ENCODE measurements around the gene RIC3.
"Not testable (repeated sequence)": the region's sequence is repeated elsewhere in the genome, so short reads cannot be mapped to it uniquely, and the experiment has no call there.

RIC3 gene

DNA sequence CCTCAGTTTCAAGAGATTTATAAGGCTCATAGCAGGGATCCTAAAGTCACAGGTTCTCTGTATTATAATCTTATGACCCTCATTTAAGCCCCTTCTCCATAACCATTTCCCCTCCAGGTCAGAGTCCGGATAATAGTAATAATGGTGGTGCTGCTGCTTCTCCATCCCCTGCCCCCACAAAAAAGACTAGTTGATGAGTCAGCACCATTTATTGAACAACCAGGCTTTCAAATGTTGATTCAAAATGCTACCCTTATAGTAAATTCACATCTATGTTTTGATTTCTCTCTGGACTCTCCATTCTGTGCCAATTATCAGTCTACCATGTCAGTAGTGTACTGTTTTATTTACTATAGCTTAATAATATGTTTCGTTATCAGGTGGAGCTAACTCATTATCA is 17.6 kb upstream of the RIC3 start:
- FAIRE-seq, result no peak

DNA sequence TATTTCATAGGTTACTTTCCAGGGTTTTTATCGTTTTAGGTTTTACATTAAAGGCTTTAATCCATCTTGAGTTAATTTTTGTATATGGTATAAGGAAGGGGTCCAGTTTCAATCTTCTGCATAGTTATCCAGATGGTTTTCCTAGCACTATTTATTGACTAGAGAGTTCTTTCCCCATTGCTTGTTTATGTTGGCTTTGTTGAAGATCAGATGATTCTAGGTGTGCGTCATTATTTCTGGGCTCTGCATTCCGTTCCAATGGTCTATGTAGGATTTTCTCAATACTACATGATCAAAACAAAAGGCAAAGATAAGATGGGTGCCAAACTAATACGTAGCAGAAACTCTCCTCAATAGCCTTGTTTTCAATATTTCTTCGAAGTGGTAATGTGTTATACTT is 14.3 kb upstream of the RIC3 start:
- FAIRE-seq, result no peak

DNA sequence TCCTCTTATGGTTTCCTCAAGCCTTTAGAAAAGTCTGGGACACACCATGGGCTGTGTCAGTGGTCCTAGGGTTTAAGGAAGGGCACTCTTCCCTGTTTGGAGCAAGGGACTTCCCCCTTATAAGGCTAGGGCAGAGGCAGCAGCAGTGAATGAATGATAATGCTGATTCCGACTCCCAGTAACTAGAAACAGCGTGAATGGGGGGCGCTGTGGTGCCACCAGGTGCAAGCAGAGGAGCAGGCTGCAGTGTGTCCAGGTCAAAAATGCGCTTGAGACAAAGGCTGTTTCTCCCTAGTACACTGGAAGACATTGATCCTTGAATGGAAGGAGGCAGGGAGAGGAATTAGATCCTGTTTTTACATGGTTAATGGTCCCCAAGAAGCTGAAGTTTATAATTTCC is 11.6 kb upstream of the RIC3 start:
- FAIRE-seq, result no peak

DNA sequence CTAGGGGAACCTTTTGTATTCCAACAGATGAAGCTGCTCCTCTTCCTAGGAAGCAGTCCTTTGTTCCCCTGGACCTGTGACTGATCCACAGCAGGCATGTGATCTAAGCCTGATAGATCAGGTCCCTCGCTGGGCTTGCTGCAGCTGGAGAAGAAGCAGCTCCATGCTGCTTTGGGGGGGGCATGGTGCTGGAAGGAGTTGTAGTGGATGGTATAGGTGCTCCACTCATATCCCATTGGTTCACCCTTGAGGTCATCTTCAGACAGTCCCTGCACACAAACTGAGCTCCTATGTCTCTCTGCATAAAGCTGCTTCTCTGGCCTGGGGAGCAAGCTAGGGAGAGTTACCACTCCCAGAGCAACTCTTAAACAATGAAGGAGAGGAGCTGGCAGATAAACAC is 9.5 kb upstream of the RIC3 start:
- no peak for FAIRE-seq

DNA sequence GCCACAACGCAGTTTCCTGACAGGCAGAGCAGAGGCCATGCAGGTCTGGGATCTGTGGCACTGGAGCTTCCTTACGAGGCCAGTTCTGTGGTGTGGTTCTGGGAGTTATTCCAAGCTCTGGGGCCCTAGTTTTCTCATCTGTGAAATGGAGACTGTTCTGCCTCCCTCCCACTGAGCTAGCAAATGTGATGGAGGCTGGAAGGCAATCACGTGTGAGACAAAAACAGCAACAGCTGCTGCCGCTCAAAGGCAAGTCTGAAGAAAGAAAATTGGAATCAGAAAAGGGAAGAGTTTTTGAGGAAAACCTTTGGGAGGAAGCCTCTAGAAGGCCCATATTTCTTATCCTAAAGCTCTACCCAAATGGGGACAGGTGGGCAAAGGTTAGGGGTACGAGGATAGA is 8.3 kb upstream of the RIC3 start:
- FAIRE-seq, result no peak

DNA sequence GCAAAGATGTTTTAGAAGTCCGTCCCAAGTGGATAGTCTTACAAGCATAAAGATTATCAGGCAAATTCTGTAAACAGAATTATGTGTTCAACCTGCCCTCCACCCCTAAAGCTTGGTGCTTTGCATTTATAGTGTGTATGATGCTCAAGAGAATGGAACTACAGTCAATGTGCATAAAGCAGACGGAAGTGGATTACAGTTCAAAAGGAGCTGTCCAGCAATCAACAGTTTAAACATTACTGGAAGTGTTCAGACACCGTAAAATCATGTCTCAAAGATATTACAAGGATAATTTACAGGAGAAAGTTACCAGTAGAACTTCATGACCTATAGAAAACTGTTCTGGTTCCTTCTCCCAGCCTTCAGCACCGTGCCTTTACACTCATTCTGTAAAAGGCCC is 1.0 kb downstream of the RIC3 start:
- no peak for FAIRE-seq

DNA sequence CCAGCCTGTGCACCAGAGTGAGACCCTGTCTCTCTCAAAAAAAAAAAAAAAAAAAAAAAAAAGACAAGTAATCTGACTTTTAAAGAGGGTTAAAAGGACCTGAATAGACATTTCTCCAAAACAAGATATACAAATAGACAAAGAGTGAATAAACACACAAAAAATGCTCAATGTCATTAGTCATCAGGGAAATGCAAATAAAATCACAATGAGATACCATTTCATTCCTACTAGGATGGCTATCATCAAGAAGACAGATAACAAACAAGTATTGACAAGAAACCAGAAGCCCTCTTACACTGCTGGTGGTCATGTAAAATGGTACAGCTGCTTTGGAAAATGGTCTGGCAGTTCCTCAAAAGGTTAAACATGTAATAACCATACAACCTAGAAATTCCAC is 4.1 kb downstream of the RIC3 start:
- no peak for FAIRE-seq

DNA sequence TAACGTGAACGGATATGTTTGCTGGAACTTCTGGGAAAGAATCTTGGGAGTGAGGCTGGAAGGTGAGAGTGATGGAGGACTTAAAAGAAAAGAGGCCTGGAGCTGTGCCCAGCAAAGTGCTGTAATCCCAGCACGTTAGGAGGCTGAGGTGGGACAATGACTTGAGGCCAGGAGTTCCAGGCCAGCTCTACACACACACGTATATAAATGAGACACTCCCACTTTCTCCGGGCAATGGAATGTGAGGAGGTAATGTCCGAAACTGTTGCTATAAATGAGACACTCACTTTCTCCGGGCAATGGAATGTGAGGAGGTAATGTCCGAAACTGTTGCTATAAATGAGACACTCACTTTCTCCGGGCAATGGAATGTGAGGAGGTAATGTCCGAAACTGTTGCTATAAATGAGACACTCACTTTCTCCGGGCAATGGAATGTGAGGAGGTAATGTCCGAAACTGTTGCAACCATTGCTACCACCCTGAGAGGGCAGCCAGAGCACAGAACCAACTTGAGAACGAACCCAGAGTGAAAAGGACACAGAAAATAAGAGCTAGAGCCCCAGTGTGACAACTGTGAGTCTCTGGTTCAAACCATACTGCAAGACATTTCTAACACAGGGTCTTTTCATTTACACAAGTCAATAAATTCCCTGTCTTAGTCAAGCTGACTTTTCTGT is 7.1 kb downstream of the RIC3 start:
- not testable (repeated sequence) for FAIRE-seq

DNA sequence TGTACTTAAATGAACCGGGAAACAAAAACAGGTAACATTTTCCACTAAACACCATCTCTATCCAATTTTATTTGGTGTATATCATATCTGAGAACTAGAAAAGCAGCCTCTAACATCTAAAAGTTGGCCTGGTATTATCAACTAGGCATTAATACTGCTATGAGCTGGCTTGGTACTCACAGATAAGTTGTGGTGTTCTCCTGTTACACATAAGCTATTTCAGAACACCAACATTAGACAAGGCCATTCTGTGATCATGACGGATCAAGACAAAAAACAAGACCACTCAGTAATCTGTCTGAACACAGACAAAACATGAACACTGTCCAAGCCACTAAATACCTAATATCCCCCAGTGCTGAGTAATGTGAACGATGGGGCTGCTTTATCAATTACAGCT is 11.9 kb downstream of the RIC3 start:
- FAIRE-seq, result no peak

DNA sequence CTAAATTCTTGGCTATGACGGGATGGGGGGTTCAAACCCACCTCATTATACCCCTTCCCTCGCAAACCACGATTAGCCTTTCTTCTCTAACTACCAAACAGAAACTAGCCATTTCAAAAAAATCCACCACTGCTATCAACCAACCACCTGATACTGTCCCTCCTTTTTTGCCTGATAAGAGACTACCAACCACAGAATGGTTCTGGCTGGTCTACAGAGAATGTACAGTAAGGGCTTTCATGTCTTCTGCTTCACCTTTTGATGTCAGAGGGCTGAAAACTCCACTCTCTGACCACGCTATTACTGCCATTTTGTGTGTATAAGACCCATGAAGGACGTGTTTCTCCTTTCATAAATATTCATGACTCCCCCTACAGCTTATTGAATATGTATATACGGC is 19.1 kb downstream of the RIC3 start:
- FAIRE-seq, result no peak

DNA sequence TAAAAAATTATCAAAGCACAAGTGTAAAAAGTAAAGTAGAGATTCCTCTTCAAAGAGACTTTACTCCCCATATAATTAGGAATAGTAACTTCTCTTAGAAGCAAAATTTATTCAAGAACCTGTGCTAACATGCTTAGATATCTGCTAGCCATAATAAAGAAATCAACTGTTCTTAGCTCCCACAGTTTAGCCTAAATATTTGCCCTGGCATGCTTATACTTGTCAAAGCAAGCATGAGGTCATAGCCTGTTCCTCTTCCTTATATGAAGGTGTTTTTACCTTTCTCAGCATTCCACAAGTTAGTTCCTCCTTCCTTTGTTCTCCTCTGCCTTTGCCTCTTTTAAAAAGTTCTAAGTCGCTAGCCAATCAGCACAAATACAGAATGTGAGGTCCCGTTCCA is 30.3 kb downstream of the RIC3 start:
- no peak for FAIRE-seq

DNA sequence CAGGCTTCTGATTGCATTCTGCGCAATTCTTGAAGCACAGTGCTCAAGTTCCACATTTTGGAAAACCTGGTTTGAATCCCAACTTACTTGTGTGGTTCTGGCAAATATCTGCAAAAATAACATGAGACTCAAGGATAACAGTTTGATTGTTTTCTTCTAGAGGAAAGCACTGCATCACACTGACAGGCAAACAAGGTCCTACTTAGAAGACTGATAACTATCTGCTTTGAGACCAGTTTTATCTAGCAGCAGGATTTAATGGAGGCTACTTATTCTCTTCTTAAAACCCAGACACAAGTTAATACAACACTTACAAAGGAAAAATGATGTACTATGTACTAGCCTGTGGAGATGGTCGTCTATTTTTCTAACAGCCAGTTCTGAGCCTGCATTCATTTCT is 41.4 kb downstream of the RIC3 start:
- no peak for FAIRE-seq

DNA sequence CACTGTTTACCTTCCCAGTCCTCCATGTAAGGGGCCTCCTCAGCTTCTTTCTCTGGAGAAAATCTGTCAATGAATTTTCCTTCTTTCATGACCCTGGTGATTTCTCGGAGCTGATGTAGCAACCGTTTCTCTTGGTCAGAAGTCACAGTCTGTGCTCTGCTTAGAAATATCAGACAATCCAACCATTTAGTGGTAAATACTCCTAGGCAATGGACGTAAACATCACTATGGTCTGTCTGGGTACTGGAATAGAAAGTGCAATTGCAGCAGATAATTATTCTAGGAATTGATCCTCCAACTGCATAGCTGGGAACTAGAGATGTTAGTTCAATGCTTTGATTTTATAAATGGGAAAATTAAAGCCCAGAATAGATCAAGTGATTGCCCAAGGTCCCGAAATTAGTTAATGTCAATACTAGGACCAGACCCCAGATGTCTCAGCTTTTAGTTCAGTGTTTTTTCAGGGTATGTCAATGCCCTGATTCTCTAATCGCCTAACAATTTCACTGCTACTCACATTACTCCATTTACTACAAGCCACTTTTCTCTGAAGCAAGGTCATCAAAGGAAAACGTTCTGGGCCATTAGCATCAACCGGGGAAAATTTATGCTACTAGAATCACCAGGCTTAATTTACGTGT is 42.1 kb downstream of the RIC3 start:
- FAIRE-seq, result no peak

DNA sequence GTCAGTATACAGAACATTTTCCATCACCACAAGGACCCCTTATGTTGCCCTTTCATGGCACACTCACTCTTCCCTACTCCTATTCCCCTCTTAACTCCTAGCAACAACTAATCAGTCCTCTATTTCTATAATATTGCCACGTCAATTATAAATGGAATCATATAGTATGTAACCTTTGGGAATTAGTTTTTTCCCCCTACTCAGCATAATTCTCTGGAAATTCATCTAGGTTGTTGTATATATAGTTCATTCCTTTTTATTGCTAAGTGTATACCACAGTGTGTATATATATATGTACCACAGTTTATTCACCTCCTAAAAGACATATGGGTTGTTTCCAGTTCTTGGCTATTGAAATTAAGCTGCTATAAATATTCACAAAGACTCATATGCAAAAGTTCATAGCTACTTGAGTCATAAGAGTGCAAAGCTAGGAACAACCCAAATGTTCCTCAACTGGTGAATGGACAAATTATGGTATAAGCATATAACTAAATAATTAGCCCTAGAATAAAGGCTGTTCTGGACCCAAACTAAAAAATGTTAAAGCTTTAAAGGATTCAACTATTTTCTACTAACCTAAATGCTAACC is 46.6 kb downstream of the RIC3 start:
- FAIRE-seq, result no peak

DNA sequence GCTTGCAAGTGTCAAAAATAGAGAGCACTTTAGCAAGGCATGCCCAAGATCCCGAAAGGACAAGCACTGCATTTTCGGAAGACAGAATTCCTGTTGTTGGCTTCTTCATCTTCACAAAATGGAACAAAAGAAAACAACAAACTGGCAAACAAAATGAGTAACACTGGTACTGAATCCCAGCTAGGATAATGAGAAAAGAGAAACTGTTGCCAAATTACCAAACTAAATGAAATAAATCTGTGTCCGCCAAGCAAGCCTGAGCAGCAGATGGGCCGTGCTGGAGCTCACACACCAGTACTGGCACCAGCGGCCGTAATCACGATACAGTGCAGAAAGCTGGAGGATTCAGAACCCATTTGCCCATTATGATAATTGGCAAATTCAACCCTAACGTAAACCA is 57.2 kb downstream of the RIC3 start:
- FAIRE-seq, result no peak

DNA sequence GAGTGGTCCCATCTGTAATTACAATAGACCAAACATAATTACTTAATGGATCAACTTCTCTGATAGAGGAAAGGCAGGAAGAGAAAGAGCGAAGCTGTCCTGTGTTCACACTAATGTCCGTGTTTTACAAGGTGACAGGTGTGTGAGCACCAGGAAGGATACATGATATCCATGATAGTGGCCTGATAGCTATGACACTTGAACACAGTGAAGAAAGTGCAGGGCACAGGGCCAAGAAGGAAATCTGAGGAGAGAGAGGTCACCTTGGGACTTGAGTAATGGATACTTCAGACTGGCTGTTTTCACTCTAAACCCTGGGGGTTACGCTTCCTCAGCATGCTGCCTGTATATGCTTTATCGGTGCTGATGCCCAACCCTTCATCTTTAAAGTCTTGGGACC is 58.4 kb downstream of the RIC3 start:
- no peak for FAIRE-seq

DNA sequence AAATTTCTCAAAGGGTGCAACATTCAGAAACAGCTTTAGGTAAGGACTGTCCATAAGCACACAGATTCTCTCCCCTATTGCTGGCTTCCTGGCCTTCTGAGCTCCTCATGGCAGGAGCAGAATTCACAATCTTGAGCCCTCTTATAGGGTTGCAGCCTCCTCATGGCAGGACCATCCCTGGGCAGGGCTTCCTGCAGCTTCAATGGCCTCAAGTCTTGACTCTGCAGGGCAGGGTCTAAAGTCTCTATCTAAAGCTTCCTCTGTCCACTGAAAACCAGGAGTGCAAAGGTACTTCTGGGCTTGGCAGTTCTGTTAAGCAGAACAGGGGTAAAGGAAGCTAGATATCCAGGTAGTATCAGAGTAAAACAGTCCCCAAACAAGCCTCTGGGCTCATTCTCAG is 59.1 kb downstream of the RIC3 start:
- no peak for FAIRE-seq

DNA sequence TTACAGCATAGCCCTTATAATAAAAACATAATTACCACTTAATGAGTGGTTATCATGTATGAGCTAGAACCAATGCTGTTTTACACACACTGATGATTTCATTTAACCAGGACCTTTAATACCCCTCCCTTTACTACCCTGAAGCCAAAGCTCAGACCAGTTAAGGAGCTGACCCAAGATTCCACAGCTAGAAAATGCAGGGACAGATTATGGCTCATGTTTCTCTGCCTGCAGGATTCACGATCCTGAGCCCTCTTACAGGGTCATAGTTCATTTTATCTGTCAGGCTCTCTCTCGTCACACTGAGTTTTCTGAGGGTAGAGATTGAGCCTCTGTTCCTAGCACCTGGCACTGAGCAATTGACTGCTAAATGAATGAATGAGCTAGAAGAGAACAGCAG is 60.4 kb downstream of the RIC3 start:
- no peak for FAIRE-seq

DNA sequence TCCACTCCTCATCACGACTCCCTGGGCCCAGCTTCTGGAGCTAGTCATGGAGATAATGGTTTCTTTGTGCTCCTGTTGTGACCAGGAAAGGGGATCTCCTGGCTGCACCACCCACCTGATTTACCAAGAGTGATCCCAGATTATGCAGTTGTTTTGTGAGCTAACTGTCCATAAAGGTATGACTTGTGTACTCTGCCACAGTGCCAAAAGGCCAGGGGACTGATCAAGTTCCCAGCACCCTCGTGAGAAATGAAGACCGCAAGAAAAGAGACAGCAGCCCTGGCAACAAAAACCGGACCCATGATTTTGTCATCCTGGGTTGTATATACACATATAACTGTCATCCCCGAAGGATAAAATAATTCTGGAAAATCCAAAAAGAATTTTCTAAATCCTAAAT is 61.2 kb downstream of the RIC3 start:
- FAIRE-seq, result no peak

DNA sequence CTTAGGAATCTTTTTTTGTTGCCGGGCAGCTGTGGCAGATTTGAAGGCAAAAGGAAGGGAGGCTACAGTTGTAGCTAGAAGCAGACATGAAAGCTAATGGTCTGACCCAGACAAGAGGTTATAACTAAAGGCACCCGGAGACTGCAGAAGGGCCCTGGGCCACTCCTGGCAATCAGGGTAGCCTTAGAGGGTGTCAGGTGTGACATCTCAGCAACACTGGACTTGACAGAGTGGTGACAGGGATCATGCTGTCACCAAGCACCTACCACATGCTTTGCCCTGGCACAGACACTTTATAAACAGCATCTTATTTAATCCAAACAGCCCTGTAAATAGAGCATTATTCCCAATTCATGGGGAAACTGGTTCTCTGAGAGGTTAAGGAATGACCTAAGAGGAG is 62.1 kb downstream of the RIC3 start:
- no peak for FAIRE-seq

DNA sequence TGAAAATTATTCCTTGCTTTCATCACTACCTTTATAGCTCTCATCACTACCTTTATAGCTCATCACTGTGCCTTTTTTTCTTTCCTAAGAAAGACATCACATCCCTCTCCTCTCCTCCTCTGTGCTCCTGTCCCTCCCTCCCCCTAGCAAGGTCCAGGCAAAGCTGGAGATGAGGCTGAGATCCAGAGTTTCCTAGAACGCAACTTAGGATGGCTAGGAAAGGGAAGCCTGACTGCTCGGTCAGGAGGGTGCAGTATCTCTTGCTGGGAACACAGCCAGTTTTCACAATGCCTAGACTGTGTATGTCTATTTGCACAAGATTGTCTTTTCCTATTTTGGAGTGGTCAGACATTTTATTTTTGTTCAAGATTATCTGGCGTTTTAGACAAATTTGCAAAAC is 63.2 kb downstream of the RIC3 start:
- no peak for FAIRE-seq

DNA sequence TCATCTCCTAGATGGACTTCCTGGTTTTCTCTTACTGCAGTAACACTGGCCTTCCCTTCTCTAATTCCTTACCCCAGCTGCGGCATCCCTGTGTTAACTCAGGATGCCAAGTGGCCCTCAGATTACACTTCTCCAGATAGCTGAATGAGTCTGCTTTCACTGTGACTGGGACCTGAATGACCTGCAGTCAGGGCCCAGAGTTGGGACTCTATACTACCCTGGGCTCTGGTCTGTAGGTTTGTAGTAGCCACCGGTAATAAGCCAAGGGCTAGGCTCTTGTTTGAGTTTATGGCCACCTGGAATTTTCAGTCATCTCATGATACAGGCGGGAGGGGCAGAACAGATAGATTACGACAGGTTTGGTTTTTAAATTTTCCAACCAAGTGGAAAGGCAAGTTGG is 63.7 kb downstream of the RIC3 start:
- FAIRE-seq, result no peak

DNA sequence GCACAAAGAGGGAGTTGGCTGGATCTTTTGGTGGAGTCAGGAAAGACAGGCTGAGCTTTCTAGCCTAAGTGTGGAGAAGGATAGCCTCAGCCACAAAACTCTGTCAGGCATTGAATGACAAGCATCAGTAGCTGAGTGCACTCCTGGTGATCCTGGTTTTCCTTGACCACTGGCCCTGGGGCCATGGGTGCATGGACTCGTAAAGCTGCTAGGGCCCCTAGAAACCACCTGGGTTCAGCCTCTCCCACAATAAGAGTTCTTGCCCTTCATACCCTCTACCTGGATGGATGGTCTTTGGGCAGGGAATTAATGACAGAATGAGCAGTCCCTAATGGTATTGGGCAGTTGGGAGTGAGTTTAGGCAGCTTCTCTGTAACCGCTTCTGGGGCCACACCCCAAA is 64.9 kb downstream of the RIC3 start:
- FAIRE-seq, result no peak

DNA sequence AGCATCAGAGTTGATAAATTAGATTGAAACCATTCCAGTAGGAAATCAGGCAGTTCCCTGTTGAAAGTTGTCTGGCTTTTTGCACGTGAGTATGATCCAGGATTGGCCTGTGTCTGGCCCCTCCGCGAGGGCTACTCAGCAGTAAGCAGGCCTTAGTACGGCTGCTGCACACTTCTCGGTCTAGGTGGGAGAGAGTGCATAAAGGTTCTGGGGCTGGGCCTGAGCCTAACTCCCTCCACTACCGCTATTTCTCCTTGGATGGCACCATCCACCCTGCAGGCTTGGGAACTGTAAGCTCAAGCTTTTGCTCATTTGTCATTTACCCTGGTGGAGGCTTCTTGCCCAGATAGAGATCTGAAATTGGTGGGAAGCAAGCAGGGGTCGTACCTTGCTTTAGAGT is 65.9 kb downstream of the RIC3 start:
- FAIRE-seq, result no peak

All from colon (tissue), 2 donors.